ENCODE data around the gene PTDSS2.

DNA sequence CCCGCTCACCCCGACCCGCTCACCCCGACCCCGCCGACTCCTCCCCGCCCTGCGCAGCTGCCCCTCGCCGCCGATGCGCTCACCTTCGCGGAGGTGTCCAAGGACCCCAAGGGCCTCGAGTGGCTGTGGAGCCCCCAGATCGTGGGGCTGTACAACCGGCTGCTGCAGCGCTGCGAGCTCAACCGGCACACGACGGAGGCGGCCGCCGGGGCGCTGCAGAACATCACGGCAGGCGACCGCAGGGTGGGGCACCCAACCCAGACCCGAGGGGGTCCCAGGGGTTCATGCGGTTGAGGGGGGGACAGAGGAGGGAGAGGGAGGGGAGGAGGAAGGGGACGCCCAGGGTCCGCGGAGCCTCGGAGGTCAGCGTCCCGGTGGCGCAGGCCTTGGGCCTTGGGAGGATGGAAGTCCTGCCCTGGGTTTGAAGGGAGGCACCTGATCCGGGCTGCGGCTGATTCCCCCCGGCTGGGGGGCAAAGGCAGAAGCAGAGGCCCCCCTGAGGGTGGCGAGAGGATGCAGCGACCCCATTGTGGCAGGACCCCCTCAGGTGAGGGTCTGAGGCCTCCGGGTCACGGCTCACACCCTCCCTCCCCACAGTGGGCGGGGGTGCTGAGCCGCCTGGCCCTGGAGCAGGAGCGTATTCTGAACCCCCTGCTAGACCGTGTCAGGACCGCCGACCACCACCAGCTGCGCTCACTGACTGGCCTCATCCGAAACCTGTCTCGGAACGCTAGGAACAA lies 46.9 kb upstream of the PTDSS2 start:
- TF ChIP-seq, protein P1, sequence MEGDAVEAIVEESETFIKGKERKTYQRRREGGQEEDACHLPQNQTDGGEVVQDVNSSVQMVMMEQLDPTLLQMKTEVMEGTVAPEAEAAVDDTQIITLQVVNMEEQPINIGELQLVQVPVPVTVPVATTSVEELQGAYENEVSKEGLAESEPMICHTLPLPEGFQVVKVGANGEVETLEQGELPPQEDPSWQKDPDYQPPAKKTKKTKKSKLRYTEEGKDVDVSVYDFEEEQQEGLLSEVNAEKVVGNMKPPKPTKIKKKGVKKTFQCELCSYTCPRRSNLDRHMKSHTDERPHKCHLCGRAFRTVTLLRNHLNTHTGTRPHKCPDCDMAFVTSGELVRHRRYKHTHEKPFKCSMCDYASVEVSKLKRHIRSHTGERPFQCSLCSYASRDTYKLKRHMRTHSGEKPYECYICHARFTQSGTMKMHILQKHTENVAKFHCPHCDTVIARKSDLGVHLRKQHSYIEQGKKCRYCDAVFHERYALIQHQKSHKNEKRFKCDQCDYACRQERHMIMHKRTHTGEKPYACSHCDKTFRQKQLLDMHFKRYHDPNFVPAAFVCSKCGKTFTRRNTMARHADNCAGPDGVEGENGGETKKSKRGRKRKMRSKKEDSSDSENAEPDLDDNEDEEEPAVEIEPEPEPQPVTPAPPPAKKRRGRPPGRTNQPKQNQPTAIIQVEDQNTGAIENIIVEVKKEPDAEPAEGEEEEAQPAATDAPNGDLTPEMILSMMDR (IDR thresholded peaks at IDR 0.05): no peak
- TF ChIP-seq POLR2AphosphoS5 (IDR thresholded peaks at IDR 0.05): no peak
- no peak for TF ChIP-seq POLR2A (IDR thresholded peaks at IDR 0.05)
